ENCODE data around the gene RGP1.

RGP1 gene

GRCh38 chr9:35743880-35744518, 5.1 kb upstream of the RGP1 start:
- no peak for DNase-seq (ENCODE audit: low spot score)

GRCh38 chr9:35745569-35745968, 3.5 kb upstream of the RGP1 start:
- no peak for DNase-seq (ENCODE audit: low spot score)

GRCh38 chr9:35746583-35746982, 2.5 kb upstream of the RGP1 start:
- no peak for DNase-seq (ENCODE audit: low spot score)

- DNase-seq (ENCODE audit: low spot score): no peak
These were observed 737 bp upstream of the RGP1 start for GRCh38 chr9:35748242-35748857.

GRCh38 chr9:35749515-35750255, 598 bp downstream of the RGP1 start:
- DNase-seq (ENCODE audit: low spot score): no peak

- DNase-seq (ENCODE audit: low spot score): no peak
These were observed 1.1 kb downstream of the RGP1 start for GRCh38 chr9:35750256-35750531.

GRCh38 chr9:35753466-35753865, 4.4 kb downstream of the RGP1 start:
- DNase-seq (ENCODE audit: low spot score): no peak

- DNase-seq (ENCODE audit: low spot score): no peak
These were observed 5.2 kb downstream of the RGP1 start, which contains the start of gene MSMP for GRCh38 chr9:35754264-35754663. Gene MSMP, minus strand, starts transcription at chr9:35754276. Its CDS starts 147 bp downstream, at chr9:35754129.

GRCh38 chr9:35755071-35755470, 6.0 kb downstream of the RGP1 start:
- DNase-seq (ENCODE audit: low spot score): no peak

- peak; percentile 51 for DNase-seq (ENCODE audit: low spot score)
These were observed 7.5 kb downstream of the RGP1 start for GRCh38 chr9:35756275-35757225.

GRCh38 chr9:35757226-35757891, 8.3 kb downstream of the RGP1 start:
- peak; percentile 31 for DNase-seq (ENCODE audit: low spot score)

- no peak for DNase-seq (ENCODE audit: low spot score)
These were observed 8.8 kb downstream of the RGP1 start for GRCh38 chr9:35757892-35758275.

GRCh38 chr9:35758475-35759050, 9.5 kb downstream of the RGP1 start:
- no peak for DNase-seq (ENCODE audit: low spot score)

- no peak for DNase-seq (ENCODE audit: low spot score)
These were observed 10.7 kb downstream of the RGP1 start for GRCh38 chr9:35759795-35760194.

- DNase-seq (ENCODE audit: low spot score): no peak
These were observed 11.6 kb downstream of the RGP1 start for GRCh38 chr9:35760651-35761050.

GRCh38 chr9:35763181-35763580, 14.1 kb downstream of the RGP1 start:
- no peak for DNase-seq (ENCODE audit: low spot score)

- no peak for DNase-seq (ENCODE audit: low spot score)
These were observed 14.7 kb downstream of the RGP1 start for GRCh38 chr9:35763803-35764202.

GRCh38 chr9:35766997-35767396, 17.9 kb downstream of the RGP1 start:
- DNase-seq (ENCODE audit: low spot score): no peak

- no peak for DNase-seq (ENCODE audit: low spot score)
These were observed 18.4 kb downstream of the RGP1 start for GRCh38 chr9:35767458-35767857.

- DNase-seq (ENCODE audit: low spot score): no peak
These were observed 20.7 kb downstream of the RGP1 start for GRCh38 chr9:35769763-35770162.

- DNase-seq (ENCODE audit: low spot score): no peak
These were observed 22.0 kb downstream of the RGP1 start for GRCh38 chr9:35771075-35771433.

- DNase-seq (ENCODE audit: low spot score): no peak
These were observed 22.4 kb downstream of the RGP1 start for GRCh38 chr9:35771534-35771933.
